PC-9 (cell line): ENCODE measurements around the gene PNPLA2. TPM values are rescaled to one million over a fixed set of nuclear protein-coding genes. Genes with fewer than 3 reads are reported as not detected.

ENCODE experiments used
- BruUV-seq: library from RNA; stranded (reverse); fragments of 400-500 nt; replicated peaks from 2 replicates; lab custom pipeline; 2021; lab: Mats Ljungman, UMichigan
- CTCF ChIA-PET: fragments of 300-600 bp; sonication (Branson Sonifier 250); formaldehyde crosslinking; loops from one replicate; lab custom pipeline; 2022; ENCODE audit warnings: antibody characterized with exemption; lab: Charles Lee
- POLR2A ChIA-PET: fragments of 300-600 bp; sonication (Branson Sonifier 250); formaldehyde crosslinking; loops from one replicate; lab custom pipeline; 2022; ENCODE audit warnings: antibody characterized with exemption; ENCODE audit not compliant: unreplicated experiment; lab: Charles Lee
- DNase-seq, 2 experiments: peaks; one replicate each; pipeline versions ENCODE4 v3.0.0 to v3.0.0-alpha.2; 2015 to 2022; ENCODE audit warnings: mixed read lengths in 1 of 2
- H2AFZ ChIP-seq: fragments of 200-600 bp; sonication (generic); 2 replicates; pipeline ENCODE4 v1.8.1; 2017; ENCODE audit warnings: antibody characterized with exemption
- H3F3A ChIP-seq: fragments of 200-600 bp; sonication (generic); 2 replicates; pipeline ENCODE4 v1.8.1; 2017; ENCODE audit warnings: antibody characterized with exemption, mild to moderate bottlenecking, low read depth; ENCODE audit not compliant: insufficient read depth
- H3K27ac ChIP-seq: fragments of 200-600 bp; sonication (generic); 2 replicates; pipeline ENCODE4 v1.6.1; 2016; ENCODE audit warnings: mixed run types
- H3K27me3 ChIP-seq: fragments of 200-600 bp; sonication (generic); 2 replicates; pipeline ENCODE4 v1.6.1; 2016; ENCODE audit warnings: low read depth, mixed run types; ENCODE audit not compliant: insufficient read depth
- H3K36me3 ChIP-seq: fragments of 200-600 bp; sonication (generic); 2 replicates; pipeline ENCODE4 v1.6.1; 2016; ENCODE audit warnings: low read depth, mixed run types
- H3K4me1 ChIP-seq: fragments of 200-600 bp; sonication (generic); replicated peaks from 2 replicates; pipeline ENCODE4 v1.6.1; 2016; ENCODE audit warnings: mixed run types; ENCODE audit not compliant: insufficient read depth
- H3K4me2 ChIP-seq: fragments of 200-600 bp; sonication (generic); 2 replicates; pipeline ENCODE4 v1.6.1; 2017; ENCODE audit warnings: mixed run types
- H3K4me3 ChIP-seq: fragments of 200-600 bp; sonication (generic); 2 replicates; pipeline ENCODE4 v1.6.1; 2016; ENCODE audit warnings: mixed run types
- H3K79me2 ChIP-seq: fragments of 200-600 bp; sonication (generic); 2 replicates; pipeline ENCODE4 v1.6.1; 2017; ENCODE audit warnings: low read depth, mixed run types
- H3K9me2 ChIP-seq: fragments of 200-600 bp; sonication (generic); 2 replicates; pipeline ENCODE4 v1.8.1; 2017; ENCODE audit warnings: mild to moderate bottlenecking; ENCODE audit not compliant: insufficient read depth
- H3K9me3 ChIP-seq: fragments of 200-600 bp; sonication (generic); 2 replicates; pipeline ENCODE4 v1.8.1; 2016; ENCODE audit warnings: low read depth; ENCODE audit not compliant: insufficient read depth
- H4K20me1 ChIP-seq: fragments of 200-600 bp; sonication (generic); 2 replicates; pipeline ENCODE4 v1.8.1; 2017; ENCODE audit not compliant: insufficient read depth
- EZH2 ChIP-seq: fragments of 200-600 bp; sonication (generic); IDR thresholded peaks from 2 replicates; pipeline ENCODE4 v1.8.0; 2017; ENCODE audit warnings: antibody characterized with exemption, low read depth
- intact Hi-C: fragments of 100-400 bp; cut with micrococcal nuclease; formaldehyde crosslinking; loops from one replicate; pipeline ENCODE4 v1.10.0; 2022; ENCODE audit not compliant: unreplicated experiment
- total RNA-seq: library from RNA; stranded (reverse); gene quantifications from 2 replicates; pipeline ENCODE4 v1.2.3, GENCODE V29; 2021
- TF ChIP-seq, protein P1 (sequence below): fragments of 200-600 bp; sonication (generic); conservative IDR thresholded peaks from 2 replicates; pipeline ENCODE4 v1.6.1; 2017; ENCODE audit warnings: mixed run types, antibody characterized with exemption, mild to moderate bottlenecking, moderate library complexity

PNPLA2 gene
- total RNA-seq, 1 experiment from 2014 or later, result 137 TPM

DNA sequence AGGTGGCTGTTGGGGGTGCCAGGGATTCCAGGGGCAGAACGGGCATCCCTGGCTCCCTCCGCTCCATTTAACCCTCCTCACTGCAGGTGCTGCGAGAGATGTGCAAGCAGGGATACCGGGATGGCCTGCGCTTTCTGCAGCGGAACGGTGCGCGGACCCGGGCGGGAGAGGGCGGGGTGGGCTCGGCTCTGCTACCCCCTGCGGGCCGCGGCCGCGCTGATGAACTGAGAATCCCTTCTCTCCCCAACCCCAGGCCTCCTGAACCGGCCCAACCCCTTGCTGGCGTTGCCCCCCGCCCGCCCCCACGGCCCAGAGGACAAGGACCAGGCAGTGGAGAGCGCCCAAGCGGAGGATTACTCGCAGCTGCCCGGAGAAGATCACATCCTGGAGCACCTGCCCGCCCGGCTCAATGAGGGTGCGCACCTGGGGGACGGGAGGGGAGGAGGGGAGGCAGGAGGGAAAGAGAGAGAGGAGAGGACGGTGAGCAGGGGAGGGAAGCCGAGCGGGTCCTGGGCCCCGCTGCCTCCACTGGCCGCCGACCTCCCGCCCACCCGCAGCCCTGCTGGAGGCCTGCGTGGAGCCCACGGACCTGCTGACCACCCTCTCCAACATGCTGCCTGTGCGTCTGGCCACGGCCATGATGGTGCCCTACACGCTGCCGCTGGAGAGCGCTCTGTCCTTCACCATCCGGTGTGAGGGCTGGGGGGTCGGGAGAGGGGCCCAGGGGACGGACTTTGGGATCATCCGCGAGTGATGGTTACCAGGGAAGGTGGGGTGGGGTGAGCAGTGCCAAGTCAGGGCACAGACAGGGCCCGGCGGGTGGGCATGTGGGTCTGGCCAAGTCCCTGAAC, 5.0 kb downstream of the PNPLA2 start:
- TF ChIP-seq, protein P1, sequence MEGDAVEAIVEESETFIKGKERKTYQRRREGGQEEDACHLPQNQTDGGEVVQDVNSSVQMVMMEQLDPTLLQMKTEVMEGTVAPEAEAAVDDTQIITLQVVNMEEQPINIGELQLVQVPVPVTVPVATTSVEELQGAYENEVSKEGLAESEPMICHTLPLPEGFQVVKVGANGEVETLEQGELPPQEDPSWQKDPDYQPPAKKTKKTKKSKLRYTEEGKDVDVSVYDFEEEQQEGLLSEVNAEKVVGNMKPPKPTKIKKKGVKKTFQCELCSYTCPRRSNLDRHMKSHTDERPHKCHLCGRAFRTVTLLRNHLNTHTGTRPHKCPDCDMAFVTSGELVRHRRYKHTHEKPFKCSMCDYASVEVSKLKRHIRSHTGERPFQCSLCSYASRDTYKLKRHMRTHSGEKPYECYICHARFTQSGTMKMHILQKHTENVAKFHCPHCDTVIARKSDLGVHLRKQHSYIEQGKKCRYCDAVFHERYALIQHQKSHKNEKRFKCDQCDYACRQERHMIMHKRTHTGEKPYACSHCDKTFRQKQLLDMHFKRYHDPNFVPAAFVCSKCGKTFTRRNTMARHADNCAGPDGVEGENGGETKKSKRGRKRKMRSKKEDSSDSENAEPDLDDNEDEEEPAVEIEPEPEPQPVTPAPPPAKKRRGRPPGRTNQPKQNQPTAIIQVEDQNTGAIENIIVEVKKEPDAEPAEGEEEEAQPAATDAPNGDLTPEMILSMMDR, result no peak
- TF ChIP-seq EZH2, result no peak
- no TSS peak for BruUV-seq
- intact Hi-C loops, result no loop called here
- Histone ChIP-seq H3K4me3 (no peak overlapping the region), H4K20me1 (peaks cover 26% of the 10 kb centered on the region), H3K4me1 (peaks cover 33% of the 10 kb centered on the region), H3K27ac (no peak overlapping the region), H2AFZ (no peak overlapping the region), H3F3A (peaks cover 19% of the 10 kb centered on the region; the same call in 1 of the 2 replicates), H3K36me3 (no peaks in the 10 kb centered on the region), H3K27me3 (no peaks in the 10 kb centered on the region), H3K79me2 (peaks cover 19% of the 10 kb centered on the region), H3K9me2 (no peaks in the 10 kb centered on the region), H3K4me2 (no peak overlapping the region), H3K9me3 (no peaks in the 10 kb centered on the region)
- ChIA-PET CTCF (no interaction called here), POLR2A (no interaction called here)
- DNase-seq, result peak in 1 of 2 experiments; percentile 2

DNA sequence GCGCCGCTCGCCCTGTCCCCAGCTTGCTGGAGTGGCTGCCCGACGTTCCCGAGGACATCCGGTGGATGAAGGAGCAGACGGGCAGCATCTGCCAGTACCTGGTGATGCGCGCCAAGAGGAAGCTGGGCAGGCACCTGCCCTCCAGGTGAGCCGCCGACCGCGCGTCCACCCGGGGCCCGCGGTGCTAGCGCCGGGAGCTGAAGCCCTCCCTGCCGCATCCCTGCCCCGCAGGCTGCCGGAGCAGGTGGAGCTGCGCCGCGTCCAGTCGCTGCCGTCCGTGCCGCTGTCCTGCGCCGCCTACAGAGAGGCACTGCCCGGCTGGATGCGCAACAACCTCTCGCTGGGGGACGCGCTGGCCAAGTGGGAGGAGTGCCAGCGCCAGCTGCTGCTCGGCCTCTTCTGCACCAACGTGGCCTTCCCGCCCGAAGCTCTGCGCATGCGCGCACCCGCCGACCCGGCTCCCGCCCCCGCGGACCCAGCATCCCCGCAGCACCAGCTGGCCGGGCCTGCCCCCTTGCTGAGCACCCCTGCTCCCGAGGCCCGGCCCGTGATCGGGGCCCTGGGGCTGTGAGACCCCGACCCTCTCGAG, 5.7 kb downstream of the PNPLA2 start:
- Histone ChIP-seq H2AFZ (no peak overlapping the region), H3F3A (peaks cover 14% of the 10 kb centered on the region; the same call in 1 of the 2 replicates), H3K79me2 (peaks cover 19% of the 10 kb centered on the region), H3K9me2 (no peaks in the 10 kb centered on the region), H3K4me1 (peaks cover 33% of the 10 kb centered on the region), H4K20me1 (peaks cover 26% of the 10 kb centered on the region), H3K27ac (no peak overlapping the region), H3K27me3 (no peaks in the 10 kb centered on the region), H3K9me3 (no peaks in the 10 kb centered on the region), H3K4me2 (no peak overlapping the region), H3K36me3 (no peaks in the 10 kb centered on the region), H3K4me3 (no peak overlapping the region)
- DNase-seq, result no peak
- BruUV-seq, result no TSS peak
- TF ChIP-seq, protein P1, result no peak
- no peak for TF ChIP-seq EZH2
- ChIA-PET POLR2A (no interaction called here), CTCF (no interaction called here)
- intact Hi-C loops, result no loop called here

DNA sequence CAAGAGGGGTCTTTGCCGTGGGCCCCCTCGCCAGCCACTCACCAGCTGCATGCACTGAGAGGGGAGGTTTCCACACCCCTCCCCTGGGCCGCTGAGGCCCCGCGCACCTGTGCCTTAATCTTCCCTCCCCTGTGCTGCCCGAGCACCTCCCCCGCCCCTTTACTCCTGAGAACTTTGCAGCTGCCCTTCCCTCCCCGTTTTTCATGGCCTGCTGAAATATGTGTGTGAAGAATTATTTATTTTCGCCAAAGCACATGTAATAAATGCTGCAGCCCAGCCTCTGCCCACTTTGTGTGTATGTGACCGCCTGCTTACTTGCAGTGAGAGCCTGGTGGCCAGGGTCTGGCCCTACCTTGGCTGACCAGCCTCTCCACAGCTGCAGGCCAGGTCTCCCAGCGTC, 6.2 kb downstream of the PNPLA2 start:
- no peak for TF ChIP-seq EZH2
- TF ChIP-seq, protein P1, result no peak
- H3K27me3 ChIP-seq, result no peaks in the 10 kb centered on the region
- peaks cover 19% of the 10 kb centered on the region for H3K79me2 ChIP-seq
- H3K36me3 ChIP-seq, result no peaks in the 10 kb centered on the region
- BruUV-seq, result no TSS peak
- ChIA-PET POLR2A (no interaction called here), CTCF (no interaction called here)
- peaks cover 14% of the 10 kb centered on the region; the same call in 1 of the 2 replicates for H3F3A ChIP-seq
- no peak overlapping the region for H3K27ac ChIP-seq
- intact Hi-C loops, result no loop called here
- DNase-seq, result peak in 1 of 2 experiments; percentile 0
- peak overlapping the region; percentile 84 for H3K4me2 ChIP-seq
- H3K9me2 ChIP-seq, result no peaks in the 10 kb centered on the region
- no peak overlapping the region for H3K4me3 ChIP-seq
- H3K4me1 ChIP-seq, result peaks cover 33% of the 10 kb centered on the region
- peaks cover 26% of the 10 kb centered on the region for H4K20me1 ChIP-seq
- no peak overlapping the region for H2AFZ ChIP-seq
- no peaks in the 10 kb centered on the region for H3K9me3 ChIP-seq
